HT1080 (cell line): ENCODE results near the gene SLIT3. TPM values are rescaled to one million over a fixed set of nuclear protein-coding genes. Genes with fewer than 3 reads are reported as not detected.
A peak's percentile ranks its signal among the peaks of the same experiment; 100 is the strongest.

Experiments
- DNase-seq: peaks from one replicate; pipeline ENCODE4 v3.0.0-alpha.2; 2015; ENCODE audit warnings: low read depth
- total RNA-seq: library from RNA; depleted of rRNA; stranded (reverse); fragments of >200 nt; shearing (Covaris generic); gene quantifications from 2 replicates; pipeline ENCODE4 v1.2.3, GENCODE V29; 2014

SLIT3 gene
- total RNA-seq, 1 experiment from 2014 or later = 0.08 TPM

DNA sequence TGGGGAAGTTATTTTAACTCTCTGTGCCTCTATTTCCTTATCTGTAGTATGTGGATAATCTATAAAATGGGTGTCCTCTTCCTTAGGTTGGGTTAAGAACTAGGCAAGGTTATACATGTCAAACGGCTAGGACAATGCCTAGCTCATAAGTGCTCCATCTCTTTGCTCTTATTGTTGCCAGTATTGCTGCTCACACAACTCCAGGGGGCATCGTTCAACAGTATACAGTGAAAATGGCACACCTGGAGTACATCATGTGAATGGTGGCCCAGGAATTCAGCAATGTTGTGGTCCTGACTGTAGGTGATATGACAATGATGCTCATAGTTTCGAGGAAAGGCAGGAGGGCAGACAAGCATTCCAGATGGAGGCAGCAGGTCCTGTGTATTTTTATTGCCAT lies 30.1 kb downstream of the SLIT3 start:
- DNase-seq = no peak

DNA sequence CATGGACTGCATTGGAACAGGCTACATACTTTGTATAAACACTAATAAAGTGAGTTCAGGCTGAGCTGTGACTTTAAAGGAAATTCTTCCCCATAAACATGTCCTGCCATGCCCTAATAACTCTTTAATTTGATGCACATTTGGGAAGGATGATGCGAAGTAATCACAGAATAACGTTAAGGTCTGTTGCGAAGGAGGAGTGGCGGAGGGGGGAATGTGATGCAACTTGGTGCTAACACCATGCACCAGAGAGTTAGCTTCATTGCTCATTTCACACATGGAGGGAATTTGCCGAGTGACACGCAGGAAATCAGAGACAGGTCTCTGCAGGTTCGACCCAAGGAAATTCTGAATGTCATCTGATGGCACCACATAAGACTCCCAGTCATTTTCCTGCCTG lies 32.9 kb downstream of the SLIT3 start:
- no peak for DNase-seq

- peak; percentile 27 for DNase-seq
Observed at GRCh38 chr5:169265888-169266287, 35.1 kb downstream of the SLIT3 start.

DNA sequence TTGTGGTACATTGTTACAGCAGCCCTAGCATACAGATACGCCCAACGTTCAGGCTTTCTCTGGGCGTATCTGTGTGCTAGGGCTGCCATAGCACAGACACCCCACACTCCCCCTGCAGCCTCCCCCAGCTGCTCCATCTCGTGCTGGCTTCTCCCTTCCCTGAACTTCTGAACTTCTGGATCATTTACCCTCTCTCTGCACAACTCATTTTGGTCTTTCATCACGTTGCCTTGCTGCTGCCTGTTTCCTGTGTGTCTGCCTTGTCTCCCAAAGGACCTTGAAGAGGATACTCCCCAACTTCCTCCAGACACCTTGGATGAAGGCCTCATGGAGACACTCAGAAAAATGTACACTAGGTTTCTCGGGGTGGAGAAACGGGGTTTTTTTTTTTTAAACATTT lies 37.3 kb downstream of the SLIT3 start:
- DNase-seq = no peak

DNA sequence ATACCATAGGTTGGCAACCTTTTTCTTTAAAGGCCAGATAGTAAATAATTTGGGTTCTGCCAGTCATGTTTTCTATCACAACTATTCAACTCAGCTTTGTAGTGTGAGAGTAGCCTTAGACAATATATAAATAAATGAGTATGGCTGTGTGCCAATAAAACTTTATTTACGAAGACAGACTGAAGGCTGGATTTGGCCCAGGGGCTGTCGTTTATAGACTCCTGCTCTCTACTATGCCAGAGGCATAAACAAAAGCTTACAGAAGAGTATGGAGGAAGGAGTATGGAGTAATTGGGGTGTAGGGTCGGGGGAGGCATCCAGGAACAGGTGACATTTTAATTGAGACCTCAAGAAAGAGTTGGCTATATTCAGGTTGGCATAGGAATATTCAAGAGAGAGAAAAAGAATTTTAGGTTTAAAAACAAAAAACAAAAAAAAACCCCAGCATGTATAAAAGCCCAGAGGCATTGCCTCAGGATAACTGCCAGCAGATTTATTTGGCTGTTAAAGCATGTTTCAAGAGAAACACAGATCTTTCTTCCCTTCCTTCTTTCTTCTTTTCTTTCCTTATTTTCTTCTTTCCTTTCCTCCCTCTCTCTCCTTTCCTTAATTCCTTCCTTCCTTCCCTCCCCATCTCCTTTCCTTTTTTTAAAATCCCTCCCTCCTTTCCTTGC lies 39.9 kb downstream of the SLIT3 start:
- no peak for DNase-seq

DNA sequence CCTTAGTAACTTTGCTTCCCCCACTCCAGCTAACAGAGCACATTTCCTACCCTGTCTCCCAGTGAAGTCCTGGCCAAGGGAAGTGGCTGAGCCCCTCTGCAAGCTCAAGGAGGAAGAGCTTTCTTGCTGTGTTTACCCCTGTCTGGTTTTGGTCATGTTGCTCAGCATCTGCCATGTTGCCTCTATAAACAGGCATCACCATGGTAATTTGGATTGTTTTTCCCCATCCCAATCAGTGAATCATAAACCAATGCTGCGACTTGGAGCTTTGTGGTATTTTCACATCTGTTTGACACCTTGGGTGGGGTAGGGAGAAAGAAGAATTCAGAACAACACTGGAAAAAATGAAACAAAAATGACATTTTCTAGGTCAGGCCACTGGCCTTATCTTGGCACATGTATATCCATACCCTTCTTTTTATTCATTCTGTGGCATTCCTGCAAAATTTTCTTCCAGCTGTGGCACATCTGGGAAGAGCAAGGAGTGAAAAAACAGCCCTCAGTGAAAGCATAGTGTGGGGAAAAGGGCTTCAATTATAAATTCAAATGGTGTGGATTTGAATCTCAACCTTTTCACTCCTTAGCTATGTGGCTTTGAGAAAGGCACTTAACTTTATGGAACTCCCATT lies 42.5 kb downstream of the SLIT3 start:
- peak; percentile 10 for DNase-seq

DNA sequence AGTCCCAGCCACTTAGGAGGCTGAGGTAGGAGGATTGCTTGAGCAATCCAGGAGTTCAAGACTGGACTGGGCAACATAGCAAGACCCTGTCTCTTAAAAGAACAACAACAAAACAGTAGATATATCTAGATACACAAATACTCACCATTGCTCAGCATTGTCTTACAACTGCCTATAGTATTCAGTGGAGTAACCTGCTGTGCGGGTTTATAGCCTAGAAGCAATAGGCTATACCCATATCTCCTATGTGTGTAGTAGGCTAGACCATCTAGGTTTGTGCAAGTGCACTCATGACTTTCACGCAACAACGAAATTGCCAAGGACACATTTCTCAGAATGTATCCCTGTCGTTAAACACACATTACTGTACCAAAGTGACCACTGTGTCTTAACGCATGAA lies 44.7 kb downstream of the SLIT3 start:
- no peak for DNase-seq

DNA sequence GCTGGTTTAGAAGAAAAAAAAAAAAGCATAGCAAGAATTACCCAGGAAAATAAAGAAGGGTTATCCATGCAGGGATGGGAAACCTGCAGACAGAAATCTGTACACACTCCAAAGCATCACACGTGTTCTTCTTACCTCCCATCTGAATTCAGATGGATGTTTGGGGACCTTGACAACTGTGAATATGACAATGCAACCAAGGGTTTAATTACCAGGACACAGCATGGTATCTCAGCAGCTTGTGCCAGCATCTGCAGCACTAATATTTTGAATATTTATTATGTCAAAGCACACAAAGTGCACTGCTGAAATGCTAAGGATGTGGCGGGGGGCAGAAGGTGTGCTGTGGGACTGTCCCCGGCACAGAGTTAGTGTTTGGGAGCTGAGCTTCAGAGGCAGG lies 47.9 kb downstream of the SLIT3 start:
- no peak for DNase-seq

DNA sequence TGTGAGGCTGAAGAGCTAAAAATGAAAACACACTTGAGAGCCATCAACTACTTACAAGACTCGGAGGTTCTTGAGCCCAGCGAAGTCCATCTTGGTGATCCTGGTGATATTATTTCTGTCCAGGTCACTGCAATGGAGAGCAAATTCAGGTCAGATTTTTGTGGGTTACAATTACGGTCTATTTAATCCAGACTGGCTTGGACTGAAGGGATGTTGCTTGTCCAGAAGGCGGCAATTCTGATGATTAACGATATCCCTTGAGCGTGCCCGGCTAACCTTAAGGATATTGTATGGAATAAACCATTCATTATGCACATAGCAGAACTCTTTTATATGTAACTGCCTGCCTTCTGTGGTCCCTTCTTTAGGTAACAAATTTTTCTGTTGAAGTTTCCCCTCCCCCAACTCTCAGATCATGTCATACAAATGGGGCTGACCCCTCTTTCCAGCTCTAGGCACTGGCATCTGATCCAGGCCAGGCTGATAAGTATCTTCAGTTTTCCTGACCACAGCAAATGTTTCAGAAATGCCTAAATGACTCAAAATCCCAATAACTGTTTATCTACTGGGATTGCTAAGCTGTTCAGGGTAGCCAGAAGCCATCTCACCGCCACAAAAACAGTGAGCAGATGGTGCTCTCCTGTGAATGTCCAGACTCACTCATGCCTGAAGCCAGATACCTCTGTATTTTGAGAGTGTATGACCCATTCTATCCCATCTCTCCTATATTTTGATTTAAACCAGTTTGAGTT lies 49.4 kb downstream of the SLIT3 start:
- no peak for DNase-seq

DNA sequence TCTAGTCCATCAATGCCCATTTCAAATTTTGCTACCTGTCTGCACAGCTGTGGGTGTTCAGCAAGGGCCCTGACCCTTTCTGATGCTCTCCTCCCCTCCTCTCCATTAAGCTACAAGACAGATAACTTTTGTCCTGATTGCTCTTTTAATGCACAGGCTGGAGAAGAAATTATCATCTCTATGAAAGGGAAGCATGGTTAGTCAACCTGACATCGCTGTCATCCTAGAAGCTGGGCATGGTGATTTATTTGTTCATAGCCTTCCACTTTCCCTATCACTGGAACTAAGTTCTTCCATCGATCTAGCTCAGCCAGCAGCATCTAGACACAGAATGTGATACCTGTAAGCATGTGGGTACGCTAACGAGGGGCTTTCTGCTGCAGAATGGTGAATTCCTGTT lies 50.1 kb downstream of the SLIT3 start:
- DNase-seq = no peak

- no peak for DNase-seq
Observed at GRCh38 chr5:169248996-169249395, 51.9 kb downstream of the SLIT3 start.

- DNase-seq = no peak
Observed at GRCh38 chr5:169248550-169248949, 52.4 kb downstream of the SLIT3 start.

DNA sequence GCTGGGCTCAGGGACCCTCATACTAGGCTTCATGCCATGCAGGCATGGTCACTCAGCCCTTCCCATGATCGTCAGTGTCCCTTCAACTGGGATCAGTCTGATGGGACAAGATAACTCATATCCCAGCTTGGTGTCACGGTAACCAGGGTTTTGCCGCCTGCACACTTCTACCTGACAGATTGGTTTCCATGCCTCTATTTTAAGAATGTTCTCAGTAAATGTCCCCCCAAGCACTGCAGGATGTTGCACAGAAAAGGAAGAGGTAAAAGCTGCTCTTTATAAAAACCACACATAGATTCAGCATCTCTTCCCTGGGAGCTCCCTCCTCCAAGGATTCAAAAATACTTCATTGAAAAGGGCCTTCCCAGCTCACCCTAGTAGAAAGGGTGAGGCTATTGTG lies 56.1 kb downstream of the SLIT3 start:
- DNase-seq = no peak

DNA sequence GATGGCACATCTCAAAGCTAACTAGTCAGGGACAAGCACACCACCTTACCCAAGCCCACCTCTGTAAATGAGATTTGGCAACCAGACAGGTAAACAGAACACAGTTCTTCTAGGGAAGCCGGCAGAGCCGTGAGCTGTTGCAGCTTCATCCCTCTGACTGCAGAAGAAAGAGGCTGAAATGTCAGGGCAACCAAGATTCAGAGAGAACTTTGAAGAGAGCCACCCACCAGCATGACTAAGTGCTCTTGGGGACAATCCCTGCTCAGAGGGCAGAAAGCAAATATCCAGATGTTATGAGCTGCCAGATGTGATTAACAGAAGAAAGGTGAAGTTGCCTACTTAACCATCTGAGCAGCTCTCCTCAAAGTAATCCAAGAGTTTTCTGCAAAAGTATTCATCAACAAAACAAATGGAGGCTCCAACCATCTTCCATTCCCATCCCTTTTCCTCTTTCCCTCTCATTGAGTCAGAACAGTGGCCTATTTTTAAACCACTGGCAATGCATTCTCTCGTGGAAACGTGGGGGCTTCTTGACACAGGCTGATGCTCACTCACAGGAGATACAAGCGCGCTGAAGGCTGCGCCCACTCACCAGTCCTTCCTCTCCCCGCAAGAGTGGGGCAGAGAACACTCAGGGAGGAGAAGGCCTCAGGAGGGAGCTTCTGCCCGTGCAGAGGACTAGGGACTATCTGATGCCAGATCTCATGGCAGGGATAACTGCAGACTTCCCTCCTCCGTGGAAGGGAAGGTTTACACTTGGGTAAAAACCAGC lies 57.1 kb downstream of the SLIT3 start:
- no peak for DNase-seq

- DNase-seq = no peak
Observed at GRCh38 chr5:169242849-169243186, 58.1 kb downstream of the SLIT3 start.

DNA sequence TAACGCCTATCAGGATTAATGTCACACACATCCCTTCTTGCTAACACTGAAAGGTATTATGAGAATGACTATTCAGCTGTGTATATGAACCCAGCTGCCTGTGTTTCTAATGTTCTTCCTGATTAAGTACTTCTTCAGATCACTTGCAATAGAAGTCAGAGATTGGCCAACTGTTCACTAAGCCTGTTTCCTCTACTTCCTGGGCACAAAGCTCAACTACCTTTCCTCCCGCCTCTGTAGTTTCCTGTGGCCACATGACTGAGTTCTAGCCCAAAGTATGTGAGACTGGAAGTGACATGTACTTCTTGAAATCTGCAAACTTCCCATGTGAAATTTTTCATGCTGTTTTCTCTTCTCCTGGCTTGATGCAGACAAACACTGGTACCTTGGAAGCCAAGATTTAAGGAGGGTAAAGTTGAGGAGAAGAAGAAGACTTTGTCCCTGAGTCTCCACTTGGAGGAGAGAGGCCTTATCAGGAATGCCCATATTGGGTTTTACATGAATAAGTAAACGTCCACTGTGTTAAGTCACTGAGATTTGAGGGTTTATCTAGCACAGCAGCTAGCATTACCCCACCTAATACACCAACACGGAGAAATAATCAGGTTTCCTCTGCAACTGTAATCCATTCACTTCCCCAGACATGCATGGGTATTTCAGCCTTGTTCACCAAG lies 58.6 kb downstream of the SLIT3 start:
- no peak for DNase-seq

GRCh38 chr5:169229342-169229892 lies 71.5 kb downstream of the SLIT3 start:
- DNase-seq = no peak

GRCh38 chr5:169226895-169227294 lies 74.0 kb downstream of the SLIT3 start:
- peak; percentile 15 for DNase-seq

GRCh38 chr5:169225830-169226356 lies 75.0 kb downstream of the SLIT3 start:
- no peak for DNase-seq

- peak; percentile 17 for DNase-seq
Observed at GRCh38 chr5:169223595-169223953, 77.4 kb downstream of the SLIT3 start.
